VCaP (cell line): ENCODE measurements around the gene WDR49.
A peak's percentile ranks its signal among the peaks of the same experiment; 100 is the strongest.

Source experiments
- H3K27ac ChIP-seq: fragments of 450-650 bp; 2 replicates; pipeline ENCODE4 v1.5.1; 2017
- CTCF ChIP-seq: fragments of 450-650 bp; conservative IDR thresholded peaks from 2 replicates; pipeline ENCODE4 v1.5.1; 2017; ENCODE audit warnings: mild to moderate bottlenecking, moderate library complexity

The WDR49 gene

GRCh38 chr3:167653760-167654159 lies at the start of gene WDR49:
Gene WDR49, minus strand, starts transcription at chr3:167653942. Its CDS starts 517 bp downstream, at chr3:167653425.
- TF ChIP-seq CTCF = no peak
- no peak within 1 kb of the TSS for H3K27ac ChIP-seq

- no peak for TF ChIP-seq CTCF
- H3K27ac ChIP-seq = no peak overlapping the region
These were observed 47.2 kb upstream of the WDR49 start for GRCh38 chr3:167700926-167701325.

GRCh38 chr3:167700046-167700445 lies 46.3 kb upstream of the WDR49 start:
- no peak for TF ChIP-seq CTCF

GRCh38 chr3:167694121-167694520 lies 40.4 kb upstream of the WDR49 start:
- no peak for TF ChIP-seq CTCF

More at GRCh38 chr3:167700046-167700445, 46.3 kb upstream of the WDR49 start:
- no peak overlapping the region for H3K27ac ChIP-seq

GRCh38 chr3:167691366-167691765 lies 37.6 kb upstream of the WDR49 start:
- TF ChIP-seq CTCF = no peak

More at GRCh38 chr3:167694121-167694520, 40.4 kb upstream of the WDR49 start:
- H3K27ac ChIP-seq = no peak overlapping the region

GRCh38 chr3:167684388-167684993 lies 30.7 kb upstream of the WDR49 start:
- TF ChIP-seq CTCF = peak; percentile 77
- H3K27ac ChIP-seq = no peak overlapping the region

More at GRCh38 chr3:167691366-167691765, 37.6 kb upstream of the WDR49 start:
- H3K27ac ChIP-seq = no peak overlapping the region

- no peak overlapping the region for H3K27ac ChIP-seq
- TF ChIP-seq CTCF = no peak
These were observed 25.8 kb upstream of the WDR49 start for GRCh38 chr3:167679526-167679925.
